Measurements from ENCODE around the gene RPL31.

The RPL31 gene

DNA sequence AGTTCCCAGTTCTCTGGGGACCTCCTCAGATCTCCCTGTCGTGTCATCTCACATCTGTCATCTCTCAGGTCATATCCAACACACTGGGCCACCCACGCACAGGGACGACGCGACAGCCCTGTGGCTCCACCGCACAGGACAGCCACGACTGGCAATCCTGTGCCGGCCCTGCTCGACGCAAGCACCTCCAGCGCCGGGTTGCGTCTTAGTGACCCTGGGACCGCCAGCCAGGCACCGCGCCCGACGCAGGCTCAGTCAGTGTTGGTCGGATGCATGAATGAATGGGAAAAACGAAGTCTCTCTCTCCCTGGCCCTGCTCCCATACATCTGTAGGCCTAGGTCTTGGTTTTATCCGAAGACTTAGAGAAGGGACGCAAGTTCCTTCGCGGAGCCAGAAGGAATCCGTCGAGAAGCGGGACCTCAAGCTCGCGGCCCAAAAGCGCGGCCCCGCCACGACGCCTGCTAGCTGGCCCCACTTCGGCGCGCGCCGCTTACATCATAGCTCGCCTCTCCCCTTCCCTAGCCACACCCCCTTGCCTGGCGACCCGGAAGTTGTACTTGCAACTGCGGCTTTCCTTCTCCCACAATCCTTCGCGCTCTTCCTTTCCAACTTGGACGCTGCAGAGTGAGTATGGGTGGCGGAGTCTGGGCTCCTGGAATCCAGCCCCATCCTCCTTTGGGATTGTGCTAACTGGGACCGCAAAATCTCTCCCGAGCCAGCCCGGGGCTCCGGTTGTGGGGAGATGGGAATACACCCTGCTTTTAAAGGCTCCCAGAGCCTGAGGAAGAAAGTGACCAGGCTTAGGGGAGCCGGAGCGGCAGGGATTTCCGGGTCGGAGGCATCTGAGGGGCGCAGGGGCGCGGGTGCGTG lies at the start of gene RPL31:
Gene RPL31 (plus strand): TSS at position 599 of the 871 bp plus-strand sequence. CDS start 413 bp downstream, outside the sequence.
- in situ Hi-C loops (cut with HindIII; ENCODE audit: low sequenced_read_pairs) = no loop called here

DNA sequence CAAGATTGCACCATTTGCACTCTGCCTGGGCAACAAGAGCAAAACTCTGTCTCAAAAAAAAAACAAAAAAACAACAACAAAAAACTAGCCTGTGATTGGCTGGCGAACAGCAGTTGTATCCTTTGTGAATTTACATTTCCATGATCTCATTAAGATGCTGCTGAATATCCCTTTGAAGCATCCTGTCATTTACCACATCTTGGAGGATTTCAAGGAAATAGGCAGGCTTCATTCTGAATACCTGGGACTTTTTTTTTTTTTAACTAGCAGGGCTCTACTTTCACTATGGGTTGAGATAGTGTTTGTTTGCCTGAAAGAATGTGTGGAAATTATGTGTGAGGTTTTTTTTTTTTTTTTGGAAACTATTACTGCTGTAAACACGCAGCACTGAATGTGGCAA lies 49.6 kb upstream of the RPL31 start:
- in situ Hi-C loops (cut with HindIII; ENCODE audit: low sequenced_read_pairs) = no loop called here

DNA sequence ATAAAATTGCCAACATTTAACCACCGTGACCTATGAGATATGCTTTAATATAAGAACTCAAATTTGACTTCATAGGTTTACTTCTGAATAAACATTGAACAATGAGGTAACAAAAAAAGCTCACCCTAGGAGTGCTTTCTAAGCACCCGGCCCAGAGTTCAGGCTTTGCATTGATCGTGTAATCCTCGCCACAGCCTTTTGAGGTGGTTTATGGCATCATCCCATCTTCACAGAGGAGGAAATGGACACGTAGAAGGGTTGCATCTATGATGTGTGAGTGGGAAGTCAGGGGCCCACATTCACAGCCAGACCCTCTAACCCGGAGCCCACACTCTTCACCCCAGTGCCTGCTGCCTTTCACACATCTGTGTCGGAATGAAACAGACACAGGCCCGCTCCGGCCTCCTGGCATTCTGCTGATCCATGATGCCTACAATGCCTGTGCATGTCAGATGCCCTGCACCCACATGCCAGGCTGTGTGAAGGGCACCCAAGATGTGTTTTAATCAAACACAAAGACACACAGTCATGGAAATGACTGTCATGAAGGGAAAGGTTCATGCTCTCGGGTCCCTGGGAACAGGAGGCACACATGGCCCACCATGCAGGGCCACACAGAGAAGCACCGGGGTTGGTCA lies 48.6 kb upstream of the RPL31 start:
- in situ Hi-C loops (cut with HindIII; ENCODE audit: low sequenced_read_pairs) = no loop called here

DNA sequence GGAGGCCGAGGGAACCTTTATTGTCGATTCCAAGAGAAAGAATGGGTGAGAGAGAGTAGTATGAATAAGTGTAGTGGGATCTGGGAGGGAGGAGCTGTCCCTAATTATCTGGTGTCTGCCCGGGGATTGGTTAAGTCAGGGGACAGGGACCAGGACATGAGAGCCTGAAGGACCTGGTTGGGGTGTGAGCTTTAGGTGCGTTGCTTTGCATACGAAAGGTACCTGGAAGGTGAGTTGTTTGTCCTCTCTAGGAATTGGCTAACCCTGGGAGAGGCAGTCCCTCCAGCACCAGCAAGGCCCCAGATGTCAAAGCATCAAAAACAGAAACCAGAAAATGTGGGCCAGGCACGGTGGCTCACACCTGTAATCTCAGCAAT lies 48.1 kb upstream of the RPL31 start:
- in situ Hi-C loops (cut with HindIII; ENCODE audit: low sequenced_read_pairs) = no loop called here

DNA sequence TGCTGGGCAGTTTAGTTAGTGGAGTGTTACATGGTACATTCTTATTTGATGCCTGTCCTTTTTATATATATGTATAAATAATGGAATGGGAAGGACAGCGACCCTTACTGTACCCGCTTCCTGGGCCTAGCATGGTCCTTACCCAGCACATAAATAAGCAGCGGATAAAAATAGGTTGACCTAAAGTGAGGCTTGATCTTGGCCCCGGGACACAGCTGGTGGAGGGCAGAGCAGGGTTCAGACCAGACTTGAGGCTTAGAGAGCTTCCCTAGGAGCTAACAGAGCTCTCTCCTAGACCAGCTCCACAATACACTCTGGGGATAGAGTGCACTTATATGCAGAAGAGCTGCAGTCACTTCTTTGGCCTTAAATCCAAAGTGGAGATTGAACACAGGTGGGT lies 46.9 kb upstream of the RPL31 start:
- in situ Hi-C loops (cut with HindIII; ENCODE audit: low sequenced_read_pairs) = no loop called here

DNA sequence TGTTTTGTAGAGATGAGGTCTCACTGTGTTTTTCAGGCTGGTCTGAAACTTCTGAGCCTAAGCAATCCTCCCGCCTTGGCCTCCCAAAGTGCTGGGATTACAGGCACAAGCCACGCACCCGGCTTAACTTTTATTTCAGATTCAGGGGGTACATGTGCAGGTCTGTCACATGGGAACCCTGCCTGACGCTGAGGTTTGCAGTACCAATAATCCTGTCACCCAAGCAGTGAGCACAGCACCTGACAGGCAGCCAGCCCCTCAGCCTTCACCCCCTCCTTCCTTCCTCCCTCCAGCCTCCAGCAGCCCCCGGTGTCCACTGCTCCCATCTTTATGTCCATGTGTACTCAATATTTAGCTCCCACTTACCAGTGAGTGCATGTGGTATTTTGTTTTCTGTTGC lies 46.0 kb upstream of the RPL31 start:
- in situ Hi-C loops (cut with HindIII; ENCODE audit: low sequenced_read_pairs) = no loop called here

DNA sequence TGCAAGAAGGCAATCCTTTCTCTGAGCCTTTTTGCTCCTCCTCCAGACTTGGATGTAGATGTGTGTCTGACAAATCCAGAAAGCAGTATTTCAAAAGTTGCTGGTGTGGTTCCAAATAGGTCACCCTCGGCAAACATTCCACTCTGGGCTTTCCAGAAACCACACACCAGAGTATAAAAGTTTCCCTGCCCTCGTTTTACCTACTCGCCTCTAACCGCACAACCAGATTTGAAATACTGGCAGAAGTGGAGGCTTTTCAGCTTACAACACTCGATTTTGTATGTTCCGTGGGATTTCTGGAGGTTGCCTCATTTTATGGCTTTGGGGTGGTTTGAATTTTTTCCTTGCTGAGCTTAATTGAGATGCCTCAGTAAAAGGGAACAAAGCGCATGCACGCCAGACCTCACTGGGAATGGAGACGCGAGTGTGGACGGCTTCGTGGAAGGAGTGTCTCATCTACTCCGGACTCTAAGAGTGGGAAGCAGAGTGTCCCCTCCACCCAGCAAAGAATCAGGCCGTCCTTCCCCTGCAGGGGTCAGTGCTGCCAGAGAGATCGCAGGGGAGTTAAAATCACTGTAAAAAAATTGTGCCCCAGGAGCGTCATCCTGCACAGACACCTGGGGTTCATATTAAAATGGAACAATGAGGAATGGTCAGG lies 44.0 kb upstream of the RPL31 start:
- in situ Hi-C loops (cut with HindIII; ENCODE audit: low sequenced_read_pairs) = no loop called here

DNA sequence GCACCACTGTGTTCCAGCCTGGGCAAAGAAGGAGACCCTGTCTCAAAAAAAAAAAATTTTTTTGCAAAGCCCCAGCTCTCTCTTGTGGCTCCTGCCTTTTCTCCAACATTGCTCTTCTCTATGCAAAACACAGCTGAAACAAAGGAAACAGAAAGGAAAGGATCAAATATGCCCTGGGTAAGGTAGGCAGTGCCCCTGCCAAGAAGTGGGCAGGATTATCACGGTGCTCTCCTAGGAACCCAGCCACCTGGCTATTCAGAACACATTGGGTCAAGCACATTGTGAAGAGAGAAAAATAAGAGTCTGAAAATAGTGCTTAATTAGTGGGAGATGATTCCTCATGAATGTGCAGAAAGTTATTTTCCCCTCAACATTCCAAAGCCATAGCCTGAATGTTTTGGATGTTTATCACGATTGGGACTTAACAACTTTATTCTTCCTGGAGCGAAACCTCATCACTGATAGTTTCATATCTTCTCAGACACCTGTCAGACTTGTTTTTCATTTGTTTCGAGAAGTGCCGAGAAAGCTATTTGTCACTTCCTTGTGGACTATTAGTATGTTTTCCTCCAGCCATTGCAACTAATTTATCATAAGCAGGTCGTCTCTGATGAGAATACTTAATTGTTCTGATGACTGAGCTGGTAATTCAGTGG lies 42.7 kb upstream of the RPL31 start:
- in situ Hi-C loops (cut with HindIII; ENCODE audit: low sequenced_read_pairs) = no loop called here

DNA sequence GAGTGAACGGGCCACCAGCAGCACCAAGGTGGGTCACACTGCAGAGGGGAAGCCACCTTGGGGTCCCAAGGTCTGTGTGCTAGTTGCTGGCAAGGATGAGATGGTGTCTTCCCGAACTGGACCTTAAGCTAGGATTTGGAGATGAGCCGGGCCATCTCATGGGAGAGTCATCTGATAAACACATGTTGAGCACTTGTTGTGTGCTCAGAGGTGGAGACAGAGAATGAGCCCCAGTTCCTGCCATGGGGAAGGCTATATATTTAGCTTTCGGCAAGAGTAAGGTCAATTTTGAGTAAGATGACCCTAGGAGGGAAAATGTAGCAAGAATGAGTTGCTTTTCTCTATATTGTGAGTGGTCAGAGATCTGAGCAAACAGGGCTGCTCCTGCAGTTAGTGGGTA lies 41.4 kb upstream of the RPL31 start:
- in situ Hi-C loops (cut with HindIII; ENCODE audit: low sequenced_read_pairs) = no loop called here

DNA sequence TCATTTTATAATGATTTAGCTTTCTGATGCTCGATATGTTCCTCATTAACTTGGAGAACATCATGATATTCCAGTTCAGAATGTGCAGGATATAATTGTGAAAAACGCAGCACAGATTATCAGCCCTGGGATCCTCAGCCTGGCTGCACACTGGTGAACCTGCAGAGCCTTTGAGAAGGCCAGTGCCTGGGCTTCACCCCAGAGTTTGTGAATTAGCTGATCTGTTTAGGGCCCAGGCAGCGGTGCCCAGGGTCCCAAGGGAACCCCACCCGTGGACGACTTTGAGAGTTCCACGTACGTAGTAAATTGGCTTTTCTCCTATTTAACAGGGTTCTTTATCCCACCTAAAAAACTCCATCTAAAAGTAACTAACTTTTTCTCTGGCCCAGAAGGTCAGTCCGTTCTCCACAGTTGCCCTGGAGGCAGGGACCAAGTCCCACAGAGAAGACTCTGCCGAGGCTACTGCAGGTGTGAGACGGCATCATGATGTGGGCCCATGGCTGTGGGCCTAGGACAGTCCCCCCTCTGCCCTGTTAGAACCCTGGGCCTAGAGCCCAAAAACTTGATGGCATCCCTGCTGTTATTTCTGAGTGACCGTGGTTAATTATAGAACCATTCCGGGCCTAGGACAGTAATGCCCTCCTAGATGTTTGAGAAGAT lies 39.6 kb upstream of the RPL31 start:
- in situ Hi-C loops (cut with HindIII; ENCODE audit: low sequenced_read_pairs) = no loop called here

DNA sequence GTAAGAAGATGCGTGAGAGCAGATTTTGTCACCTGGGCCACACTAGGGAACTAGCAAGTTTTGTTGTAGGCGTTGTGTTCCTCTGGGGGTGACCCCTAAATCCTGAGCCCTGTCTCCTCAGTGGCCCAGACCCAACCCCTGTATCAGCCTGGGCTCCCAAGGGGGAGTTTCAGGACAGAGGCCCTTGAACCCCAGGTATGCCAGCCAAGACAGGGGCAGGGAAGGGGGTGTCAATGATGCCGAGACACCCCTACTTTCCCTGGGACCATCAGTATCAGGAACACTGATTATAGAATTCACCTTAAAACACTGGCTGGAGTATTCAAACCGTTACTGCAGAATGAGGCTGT lies 39.1 kb upstream of the RPL31 start:
- in situ Hi-C loops (cut with HindIII; ENCODE audit: low sequenced_read_pairs) = no loop called here

DNA sequence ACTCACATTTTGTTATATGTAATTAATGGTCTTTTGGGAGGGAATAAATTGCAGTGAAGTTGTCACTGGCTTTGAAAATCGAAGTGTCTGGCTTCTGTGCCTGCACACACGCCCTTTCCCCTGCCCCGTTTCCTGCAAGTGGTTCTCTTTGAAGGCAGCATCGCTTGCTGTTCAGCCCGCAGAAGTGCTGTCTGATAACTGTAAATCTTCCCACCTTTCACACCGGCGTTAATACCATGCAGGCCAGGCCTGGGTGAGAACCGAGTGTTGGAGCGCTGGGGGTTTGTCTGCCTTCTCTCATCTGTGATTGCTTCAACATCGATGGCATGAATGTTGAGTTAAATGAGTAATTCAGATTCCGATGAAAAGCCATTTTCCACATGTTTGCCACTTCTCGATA lies 37.9 kb upstream of the RPL31 start:
- in situ Hi-C loops (cut with HindIII; ENCODE audit: low sequenced_read_pairs) = no loop called here

DNA sequence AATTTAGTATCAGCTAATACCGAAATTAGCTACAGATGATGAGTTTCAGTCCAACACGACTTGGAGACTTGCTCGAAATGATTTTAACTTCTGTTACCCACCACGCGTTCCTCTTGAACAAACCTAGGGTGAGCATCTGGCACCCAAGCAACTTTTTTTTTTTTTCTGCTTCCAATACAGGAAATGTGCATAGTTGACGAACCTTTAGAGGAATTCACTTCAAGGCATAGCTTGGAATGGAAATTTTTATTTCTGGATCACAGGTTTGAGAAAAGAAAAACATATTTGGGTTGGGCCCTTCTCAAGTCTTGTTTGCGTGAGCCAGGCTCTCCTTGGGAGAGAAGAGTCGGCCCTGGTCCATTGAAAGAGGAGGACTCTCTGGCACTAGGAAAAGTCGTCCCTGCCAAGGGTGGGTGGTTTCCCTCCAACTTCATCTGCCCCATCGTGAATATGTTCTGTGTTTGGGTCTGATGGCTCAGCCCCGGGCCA lies 37.4 kb upstream of the RPL31 start:
- in situ Hi-C loops (cut with HindIII; ENCODE audit: low sequenced_read_pairs) = no loop called here

DNA sequence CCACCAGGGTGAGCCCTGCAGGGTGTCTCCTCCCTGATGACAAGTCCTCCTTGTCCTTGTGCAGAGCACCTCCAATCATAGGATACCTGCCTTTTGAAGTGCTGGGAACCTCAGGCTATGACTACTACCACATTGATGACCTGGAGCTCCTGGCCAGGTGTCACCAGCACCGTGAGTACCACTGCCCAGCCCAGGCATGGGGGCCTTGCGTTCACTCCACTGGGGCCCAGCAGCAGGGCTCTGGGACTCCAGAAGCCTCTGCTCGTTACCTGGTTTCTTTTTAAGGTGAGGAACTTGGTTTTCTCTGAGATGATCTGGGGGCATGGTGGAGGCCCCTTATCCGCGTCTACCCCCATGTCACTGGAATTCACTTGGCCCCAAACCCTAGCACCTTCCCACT lies 36.5 kb upstream of the RPL31 start:
- in situ Hi-C loops (cut with HindIII; ENCODE audit: low sequenced_read_pairs) = no loop called here

DNA sequence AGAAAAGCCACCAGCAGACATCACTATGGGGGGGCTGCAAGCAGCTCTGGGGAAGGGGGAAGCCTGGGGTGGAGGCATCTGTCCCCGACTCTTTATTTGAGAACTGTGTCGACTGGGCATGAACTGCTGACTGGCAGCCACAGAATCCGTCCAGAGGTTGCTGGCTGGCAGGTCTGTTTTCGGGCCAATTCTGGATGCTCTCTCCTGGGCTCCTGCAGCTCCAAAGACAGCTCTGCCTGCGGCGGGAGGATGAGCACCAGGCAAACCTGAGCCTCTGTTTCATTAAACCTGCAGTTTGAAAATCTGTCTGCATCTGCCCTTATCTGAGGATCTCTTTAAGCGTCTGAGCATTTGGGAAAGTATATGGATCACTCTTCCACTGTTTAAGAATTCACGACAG lies 34.4 kb upstream of the RPL31 start:
- in situ Hi-C loops (cut with HindIII; ENCODE audit: low sequenced_read_pairs) = no loop called here

DNA sequence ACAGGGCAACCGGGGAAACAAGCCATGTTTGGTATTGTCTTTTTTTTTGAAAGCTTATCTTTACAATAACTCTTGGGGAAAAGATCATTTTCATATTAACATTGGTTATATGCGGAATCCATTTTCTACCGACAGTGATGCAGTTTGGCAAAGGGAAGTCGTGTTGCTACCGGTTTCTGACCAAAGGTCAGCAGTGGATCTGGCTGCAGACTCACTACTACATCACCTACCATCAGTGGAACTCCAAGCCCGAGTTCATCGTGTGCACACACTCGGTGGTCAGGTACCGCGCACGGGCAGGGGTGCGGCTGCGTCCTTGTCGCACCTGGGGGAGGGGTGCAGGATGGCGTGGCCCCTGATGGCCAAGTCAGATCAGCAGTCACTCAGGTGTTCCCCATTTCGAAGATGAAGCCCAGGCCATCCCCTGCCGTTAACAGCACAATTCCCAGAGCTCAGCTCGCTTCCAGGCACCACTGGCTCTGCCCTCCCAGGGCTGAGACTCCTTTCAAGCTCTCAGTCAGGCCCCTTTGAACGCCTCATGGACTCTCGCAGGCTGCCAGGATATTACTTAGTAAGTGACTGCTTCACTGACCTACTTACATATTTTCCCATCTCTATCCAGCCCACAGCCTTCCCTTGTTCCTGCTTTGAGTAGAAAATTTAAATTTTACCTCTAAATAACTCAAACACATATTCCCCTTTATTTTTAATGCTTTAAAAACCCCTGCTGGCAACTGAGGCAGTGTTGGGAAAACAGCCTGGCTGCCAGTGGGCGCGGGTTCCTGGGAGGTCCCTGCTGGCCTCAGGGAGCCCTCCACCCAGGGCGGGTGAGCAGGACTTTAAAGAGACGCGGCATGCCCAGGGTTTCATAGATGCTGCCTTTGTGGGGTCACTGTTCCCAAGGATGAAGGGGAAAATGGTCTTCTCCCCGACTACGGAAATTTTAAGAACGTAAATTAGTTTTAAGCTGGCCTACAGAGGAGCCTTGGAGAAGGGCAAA lies 33.6 kb upstream of the RPL31 start:
- in situ Hi-C loops (cut with HindIII; ENCODE audit: low sequenced_read_pairs) = no loop called here

DNA sequence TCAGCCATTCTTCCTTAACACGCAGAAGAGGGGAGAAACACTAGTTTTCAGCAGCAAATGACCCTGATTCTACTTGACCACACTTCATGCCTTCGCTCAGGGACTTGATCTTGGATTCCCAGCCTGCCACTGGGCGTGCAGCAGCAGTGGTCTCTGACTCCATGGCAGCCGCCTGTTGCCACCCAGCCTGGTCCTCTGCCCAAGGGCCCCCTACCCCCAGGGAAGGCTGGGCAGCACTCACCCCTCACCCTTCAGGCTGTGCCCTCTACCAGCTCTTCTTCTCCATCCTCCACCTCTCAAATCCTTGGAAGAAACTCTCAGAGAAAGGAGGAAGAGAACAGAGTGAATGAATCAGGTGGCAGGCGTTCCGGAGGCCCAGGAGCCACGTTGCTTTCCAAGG lies 32.1 kb upstream of the RPL31 start:
- in situ Hi-C loops (cut with HindIII; ENCODE audit: low sequenced_read_pairs) = no loop called here

DNA sequence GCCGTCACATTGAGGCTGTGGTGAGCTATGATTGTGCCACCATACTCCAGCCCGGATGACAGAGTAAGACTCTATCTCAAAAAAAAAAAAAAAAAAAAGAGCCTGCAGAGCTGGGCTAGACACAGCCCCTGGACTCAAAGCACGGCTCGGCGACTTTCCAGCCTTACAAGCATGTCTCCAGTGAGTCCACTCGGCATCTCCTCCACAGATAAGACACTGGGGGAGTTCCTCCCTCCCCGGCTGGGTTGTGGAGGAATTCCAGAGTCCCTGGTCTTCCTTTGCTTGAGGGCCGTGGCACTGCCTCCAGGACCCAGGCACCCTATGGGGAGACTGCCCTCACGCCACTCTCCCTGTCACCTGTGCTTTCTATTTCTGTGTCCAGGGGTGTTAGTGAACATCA lies 30.9 kb upstream of the RPL31 start:
- in situ Hi-C loops (cut with HindIII; ENCODE audit: low sequenced_read_pairs) = no loop called here

DNA sequence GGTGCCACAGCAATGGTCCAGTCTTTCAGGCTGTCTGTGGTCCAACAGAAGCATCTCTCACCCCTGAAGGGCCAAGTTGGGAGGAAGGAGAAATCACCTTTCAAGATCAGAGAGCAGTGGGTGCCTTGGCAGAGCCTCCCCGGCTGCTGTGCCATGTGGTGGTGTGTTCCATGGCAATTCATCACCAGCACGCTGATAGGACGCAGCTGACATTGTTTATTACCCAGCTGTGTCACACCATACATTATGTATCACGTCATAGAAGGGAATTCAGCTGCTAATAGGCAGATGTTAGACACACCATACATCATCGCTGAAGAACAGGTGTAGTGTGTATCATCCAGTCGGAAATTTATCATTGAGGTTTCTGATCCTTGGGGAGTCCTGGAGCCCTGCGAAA lies 29.6 kb upstream of the RPL31 start:
- in situ Hi-C loops (cut with HindIII; ENCODE audit: low sequenced_read_pairs) = no loop called here

Data from DLD1 (cell line).